Measurements from ENCODE around the gene C19orf25. TPM values are rescaled to one million over a fixed set of nuclear protein-coding genes. Genes with fewer than 3 reads are reported as not detected.
A peak's percentile ranks its signal among the peaks of the same experiment; 100 is the strongest.

C19orf25 gene
- total and polyA plus RNA-seq, 9 of the 15 experiments (the other 6 are each of a cell fraction or from before 2014, with no cell fraction given) = 0.79 to 96.0 (median 36.1) TPM

DNA sequence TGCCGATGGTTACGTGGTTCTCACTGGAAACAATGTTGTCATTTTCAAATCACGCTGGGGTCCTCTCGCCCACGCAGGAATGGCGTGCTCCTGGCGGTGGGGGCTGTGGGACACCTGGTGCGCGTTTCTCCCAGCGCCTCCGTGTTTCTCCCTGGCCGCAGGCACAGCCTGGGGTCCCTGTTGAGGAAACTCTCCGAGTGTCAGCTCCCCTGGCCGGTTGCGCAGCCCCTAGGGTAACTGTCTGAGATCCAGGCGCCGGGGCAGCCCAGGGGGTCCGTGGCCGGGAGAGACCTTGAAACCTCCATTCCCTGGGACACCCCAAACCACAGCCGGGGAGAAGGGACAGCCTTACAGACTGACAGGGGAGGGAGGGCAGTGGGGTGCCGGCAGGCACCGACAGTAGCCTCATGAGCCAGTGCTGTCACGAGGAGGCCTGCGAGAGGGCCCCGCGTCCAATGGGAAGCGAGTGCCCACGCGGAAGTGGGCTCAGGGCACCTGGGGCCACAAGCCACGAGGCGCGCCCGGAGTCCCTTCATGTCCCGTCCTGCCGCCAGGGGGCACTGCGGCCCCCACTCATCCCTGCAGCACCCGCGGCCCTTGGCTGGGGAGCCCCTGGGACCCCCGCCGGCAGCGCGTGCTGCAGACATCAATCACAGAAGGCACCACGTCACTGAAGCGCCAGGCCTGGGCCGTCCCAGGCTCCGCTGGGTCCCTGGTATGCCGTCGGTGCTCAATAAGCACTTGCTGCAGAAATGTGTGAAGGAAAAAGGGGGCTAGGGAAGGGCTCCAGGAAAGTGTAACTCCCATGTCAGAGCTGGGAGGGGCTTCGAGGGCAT is 24.3 kb upstream of the C19orf25 start (continued):
- TF ChIP-seq AFF4 (CRISPR knock-in tag; IDR thresholded peaks at IDR 0.05) (peak; percentile 94), ZNF146 (CRISPR knock-in tag; IDR thresholded peaks at IDR 0.05; ENCODE audit: unreplicated experiment) (no peak), ARID3B (CRISPR knock-in tag; IDR thresholded peaks at IDR 0.05; ENCODE audit: borderline replicate concordance) (no peak), CCNT2 (IDR thresholded peaks at IDR 0.05; ENCODE audit: borderline replicate concordance, extremely low read depth, insufficient read length, low read depth, low read length) (peak; percentile 55), ZNF184 (CRISPR knock-in tag; IDR thresholded peaks at IDR 0.05) (no peak), ZNF764 (CRISPR knock-in tag; IDR thresholded peaks at IDR 0.05; ENCODE audit: low read depth) (0 out of 2 replicates have a peak, but pooled peaks have one; percentile 34), CHD2 (IDR thresholded peaks at IDR 0.05; ENCODE audit: low read depth, low read length) (peak; percentile 27; the same call in 1 of the 2 replicates), RBFOX2 (IDR thresholded peaks at IDR 0.05; ENCODE audit: low read depth, low read length) (peak; percentile 82), ZNF584 (CRISPR knock-in tag; IDR thresholded peaks at IDR 0.05; ENCODE audit: low read depth) (0 out of 2 replicates have a peak, but pooled peaks have one; percentile 51), SREBF1 (IDR thresholded peaks at IDR 0.05; ENCODE audit: borderline replicate concordance, low read depth, low read length) (no peak), GABPB1 (CRISPR knock-in tag; IDR thresholded peaks at IDR 0.05) (peak; percentile 84), KDM2B (CRISPR knock-in tag; IDR thresholded peaks at IDR 0.05) (no peak), HDAC2 (IDR thresholded peaks at IDR 0.05) (peak; percentile 46; the same call in 1 of the 2 replicates), DPF2 (IDR thresholded peaks at IDR 0.05) (0 out of 2 replicates have a peak, but pooled peaks have one; percentile 21), ZNF444 (CRISPR knock-in tag; IDR thresholded peaks at IDR 0.05) (no peak), BRCA1 (IDR thresholded peaks at IDR 0.05) (no peak), BRCA1 (CRISPR knock-in tag; IDR thresholded peaks at IDR 0.05) (0 out of 2 replicates have a peak, but pooled peaks have one; percentile 51), PYGO2 (tag; IDR thresholded peaks at IDR 0.05) (no peak), SNRNP70 (optimal IDR thresholded peaks at IDR 0.05; ENCODE audit: low read depth, low read length) (no peak), ZFX (CRISPR knock-in tag; IDR thresholded peaks at IDR 0.05) (peak; percentile 82)
- TF ChIP-seq, protein P1, sequence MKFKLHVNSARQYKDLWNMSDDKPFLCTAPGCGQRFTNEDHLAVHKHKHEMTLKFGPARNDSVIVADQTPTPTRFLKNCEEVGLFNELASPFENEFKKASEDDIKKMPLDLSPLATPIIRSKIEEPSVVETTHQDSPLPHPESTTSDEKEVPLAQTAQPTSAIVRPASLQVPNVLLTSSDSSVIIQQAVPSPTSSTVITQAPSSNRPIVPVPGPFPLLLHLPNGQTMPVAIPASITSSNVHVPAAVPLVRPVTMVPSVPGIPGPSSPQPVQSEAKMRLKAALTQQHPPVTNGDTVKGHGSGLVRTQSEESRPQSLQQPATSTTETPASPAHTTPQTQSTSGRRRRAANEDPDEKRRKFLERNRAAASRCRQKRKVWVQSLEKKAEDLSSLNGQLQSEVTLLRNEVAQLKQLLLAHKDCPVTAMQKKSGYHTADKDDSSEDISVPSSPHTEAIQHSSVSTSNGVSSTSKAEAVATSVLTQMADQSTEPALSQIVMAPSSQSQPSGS (CRISPR knock-in tag; IDR thresholded peaks at IDR 0.05) = no peak

All from K562 (cell line).